HEK293T (cell line): ENCODE measurements around the gene ITPRIPL1.

ENCODE experiments used
- BHLHE40 ChIP-seq: fragments of 450-650 bp; IDR thresholded peaks from 2 replicates; pipeline ENCODE4 v1.6.1; 2016; ENCODE audit warnings: mild to moderate bottlenecking, moderate library complexity, borderline replicate concordance
- ELF4 ChIP-seq: fragments of 450-650 bp; IDR thresholded peaks from 2 replicates; pipeline ENCODE4 v1.6.1; 2017; ENCODE audit warnings: antibody characterized with exemption
- FOXA1 ChIP-seq: fragments of 450-650 bp; IDR thresholded peaks from 2 replicates; pipeline ENCODE4 v1.6.1; 2016; ENCODE audit warnings: mild to moderate bottlenecking
- FOXK2 ChIP-seq: fragments of 450-650 bp; IDR thresholded peaks from 2 replicates; pipeline ENCODE4 v1.6.1; 2016; ENCODE audit warnings: mild to moderate bottlenecking
- FOXM1 ChIP-seq: fragments of 450-650 bp; IDR thresholded peaks from 2 replicates; pipeline ENCODE4 v1.6.1; 2017; ENCODE audit warnings: mild to moderate bottlenecking, borderline replicate concordance
- HDGF ChIP-seq: fragments of 450-650 bp; IDR thresholded peaks from 2 replicates; pipeline ENCODE4 v1.6.1; 2017; ENCODE audit warnings: antibody characterized with exemption, borderline replicate concordance
- L3MBTL2 ChIP-seq: fragments of 450-650 bp; conservative IDR thresholded peaks from 2 replicates; pipeline ENCODE4 v1.6.1; 2016; ENCODE audit warnings: mild to moderate bottlenecking
- PKNOX1 ChIP-seq: fragments of 450-650 bp; IDR thresholded peaks from 2 replicates; pipeline ENCODE4 v1.6.1; 2016
- SP1 ChIP-seq: fragments of 450-650 bp; IDR thresholded peaks from 2 replicates; pipeline ENCODE4 v1.6.1; 2017
- SUZ12 ChIP-seq: fragments of 450-650 bp; IDR thresholded peaks from 2 replicates; pipeline ENCODE4 v1.6.1; 2016; ENCODE audit warnings: mild to moderate bottlenecking
- TARDBP ChIP-seq: fragments of 450-650 bp; IDR thresholded peaks from 2 replicates; pipeline ENCODE4 v1.6.1; 2016
- ZNF384 ChIP-seq: fragments of 450-650 bp; IDR thresholded peaks from 2 replicates; pipeline ENCODE4 v1.6.1; 2016

- TF ChIP-seq PKNOX1, result no peak
- no peak for TF ChIP-seq SP1
- TF ChIP-seq BHLHE40, result no peak
- no peak for TF ChIP-seq FOXA1
- no peak for TF ChIP-seq FOXM1
- no peak for TF ChIP-seq ZNF384
- no peak for TF ChIP-seq FOXK2
- TF ChIP-seq TARDBP, result no peak
- no peak for TF ChIP-seq ELF4
- TF ChIP-seq HDGF, result no peak
- no peak for TF ChIP-seq SUZ12
- TF ChIP-seq L3MBTL2, result no peak
Measured at GRCh38 chr2:96296925-96297324, 28.2 kb upstream of the ITPRIPL1 start.
